ACC112 (cell line): ENCODE data around the gene CGB2.
"Not testable (repeated sequence)": the region's sequence is repeated elsewhere in the genome, so short reads cannot be mapped to it uniquely, and the experiment has no call there.

Experiments used
- H2AFZ ChIP-seq: fragments of 200-600 bp; sonication (generic); one replicate; pipeline ENCODE4 v1.6.0; 2017; ENCODE audit warnings: antibody characterized with exemption, low read length; ENCODE audit not compliant: unreplicated experiment
- H3K27ac ChIP-seq: fragments of 200-600 bp; sonication (generic); 2 replicates; pipeline ENCODE4 v1.5.1; 2014; ENCODE audit warnings: low read depth, mild to moderate bottlenecking, antibody characterized with exemption, low read length, moderate library complexity
- H3K27me3 ChIP-seq: fragments of 200-600 bp; sonication (generic); 2 replicates; pipeline ENCODE4 v1.6.1; 2014; ENCODE audit warnings: mild to moderate bottlenecking, antibody characterized with exemption, low read length, moderate library complexity, mixed read lengths; ENCODE audit not compliant: insufficient read depth
- H3K36me3 ChIP-seq: fragments of 200-600 bp; sonication (generic); 2 replicates; pipeline ENCODE4 v1.6.1; 2016; ENCODE audit warnings: mild to moderate bottlenecking, antibody characterized with exemption, low read length, moderate library complexity, mixed read lengths; ENCODE audit not compliant: insufficient read depth
- H3K4me1 ChIP-seq: fragments of 200-600 bp; sonication (generic); one replicate; pipeline ENCODE4 v1.6.1; 2016; ENCODE audit warnings: low read length, mixed read lengths; ENCODE audit not compliant: insufficient read depth, unreplicated experiment, control insufficient read depth
- H3K4me3 ChIP-seq: fragments of 200-600 bp; sonication (generic); 2 replicates; pipeline ENCODE4 v1.5.1; 2014; ENCODE audit warnings: mild to moderate bottlenecking, low read depth, low read length
- H3K79me2 ChIP-seq: fragments of 200-600 bp; sonication (generic); one replicate; pipeline ENCODE4 v1.6.0; 2016; ENCODE audit warnings: low read length; ENCODE audit not compliant: control insufficient read depth, unreplicated experiment, insufficient read depth

The CGB2 gene

GRCh38 chr19:49038111-49038510 is 6.4 kb downstream of the CGB2 start:
- H3K27me3 ChIP-seq, H3K27ac ChIP-seq, H3K36me3 ChIP-seq, H3K4me1 ChIP-seq, H3K4me3 ChIP-seq, H2AFZ ChIP-seq, H3K79me2 ChIP-seq: not testable (repeated sequence)

DNA sequence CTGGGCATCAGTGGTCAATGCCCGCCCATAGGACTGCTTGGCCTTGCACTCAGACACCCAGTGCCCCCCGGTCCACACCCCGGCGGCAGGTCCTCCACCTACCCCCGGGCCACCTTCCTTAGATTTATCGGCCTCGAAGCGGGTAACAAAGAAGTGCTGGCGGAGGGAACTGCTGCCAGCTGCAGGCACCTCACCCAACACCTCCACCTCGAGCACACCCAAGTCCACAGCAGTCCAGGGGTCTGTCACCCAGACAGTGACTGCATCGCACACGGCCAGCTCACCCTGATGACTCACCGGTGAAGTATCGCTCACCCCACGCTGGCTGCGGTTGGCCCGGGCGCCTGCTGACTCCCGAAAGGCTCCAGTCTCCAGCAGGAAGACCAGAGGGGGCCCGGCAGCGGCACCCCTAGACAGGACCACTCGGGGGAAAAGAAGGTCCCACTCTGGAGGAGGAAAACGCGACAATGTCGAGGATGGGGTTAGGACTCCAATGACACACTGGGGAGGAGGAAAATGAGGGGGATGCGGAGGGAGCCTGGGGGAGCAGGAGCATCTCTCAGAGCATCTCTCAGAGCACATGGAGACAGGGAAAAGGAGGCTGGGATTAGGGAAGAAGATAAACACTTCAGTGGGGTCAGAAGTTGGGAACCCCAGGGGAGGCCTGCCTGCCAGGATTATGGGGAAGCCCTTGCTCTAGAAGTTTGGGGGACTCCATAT is 7.0 kb downstream of the CGB2 start:
- H2AFZ ChIP-seq, H3K4me3 ChIP-seq, H3K4me1 ChIP-seq, H3K27me3 ChIP-seq, H3K36me3 ChIP-seq, H3K27ac ChIP-seq, H3K79me2 ChIP-seq: not testable (repeated sequence)

DNA sequence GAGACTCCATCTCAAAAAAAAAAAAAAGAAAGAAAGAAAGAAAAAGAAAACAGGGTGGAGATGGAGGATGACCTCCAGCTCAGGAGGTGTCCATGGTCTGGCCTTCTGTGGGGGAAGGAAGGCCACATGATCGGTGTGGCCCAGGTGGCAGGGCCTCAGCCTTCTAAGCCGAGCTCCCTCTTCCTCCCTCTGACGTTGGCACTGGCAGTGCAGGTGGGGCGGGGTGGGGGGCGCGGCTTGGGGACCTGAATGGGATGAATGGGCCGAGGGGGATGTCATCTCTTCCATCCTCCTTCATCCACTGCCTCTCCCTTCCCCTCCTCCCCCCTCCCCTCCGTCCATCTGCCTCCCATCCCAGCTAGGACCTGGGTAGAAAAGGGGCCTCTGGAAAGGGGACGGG is 8.0 kb downstream of the CGB2 start:
- H3K4me1 ChIP-seq, H3K36me3 ChIP-seq, H3K79me2 ChIP-seq, H3K4me3 ChIP-seq, H2AFZ ChIP-seq, H3K27me3 ChIP-seq, H3K27ac ChIP-seq: not testable (repeated sequence)

DNA sequence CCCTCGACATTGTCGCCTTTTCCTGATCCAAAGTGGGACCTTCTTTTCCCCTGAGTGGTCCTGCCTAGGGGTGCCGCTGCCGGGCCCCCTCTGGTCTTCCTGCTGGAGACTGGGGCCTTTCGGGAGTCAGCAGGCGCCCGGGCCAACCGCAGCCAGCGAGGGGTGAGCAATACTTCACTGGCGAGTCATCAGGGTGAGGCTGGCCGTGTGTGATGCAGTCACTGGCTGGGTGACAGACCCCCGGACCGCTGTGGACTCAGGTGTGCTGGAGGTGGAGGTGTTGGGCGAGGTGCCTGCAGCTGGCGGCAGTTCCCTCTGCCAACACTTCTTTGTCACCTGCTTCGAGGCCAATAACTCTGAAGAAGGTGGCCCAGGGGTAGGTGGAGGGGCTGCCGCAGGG is 10.5 kb downstream of the CGB2 start:
- no peaks in the 10 kb centered on the region for H3K79me2 ChIP-seq
- H3K36me3 ChIP-seq, result no peaks in the 10 kb centered on the region
- H3K27ac ChIP-seq, result no peak overlapping the region
- no peaks in the 10 kb centered on the region for H3K27me3 ChIP-seq
- no peaks in the 10 kb centered on the region for H3K4me1 ChIP-seq
- H2AFZ ChIP-seq, result no peak overlapping the region
- H3K4me3 ChIP-seq, result no peak overlapping the region

DNA sequence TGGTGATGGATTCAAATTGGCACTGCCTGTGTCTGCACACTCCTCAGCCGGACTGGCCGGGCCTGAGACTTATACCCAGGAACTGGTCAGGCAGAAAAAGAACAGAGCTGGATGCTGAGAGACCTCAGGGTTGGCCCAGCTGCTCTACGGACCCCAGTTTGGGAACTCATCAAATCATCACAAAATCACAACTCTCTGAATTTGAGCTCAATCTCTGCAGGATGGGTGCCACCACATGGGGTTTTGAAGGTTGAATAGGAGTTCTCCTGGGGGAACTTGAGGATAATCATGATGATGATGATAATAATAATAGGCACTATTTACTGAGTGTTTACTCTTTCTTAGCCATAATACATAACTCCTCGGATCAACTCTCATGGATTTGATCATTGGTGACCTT is 11.0 kb downstream of the CGB2 start:
- not testable (repeated sequence) for H2AFZ ChIP-seq, H3K27ac ChIP-seq, H3K4me1 ChIP-seq, H3K79me2 ChIP-seq, H3K36me3 ChIP-seq, H3K27me3 ChIP-seq, H3K4me3 ChIP-seq

- H2AFZ ChIP-seq, H3K27me3 ChIP-seq, H3K4me1 ChIP-seq, H3K36me3 ChIP-seq, H3K27ac ChIP-seq, H3K4me3 ChIP-seq, H3K79me2 ChIP-seq: not testable (repeated sequence)
Observed at GRCh38 chr19:49043548-49043947, 11.9 kb downstream of the CGB2 start, which contains the start of gene CGB5. CGB5 (plus strand) TSS chr19:49043848; CDS start chr19:49044210, 362 bp downstream.

GRCh38 chr19:49049011-49049410 is 17.3 kb downstream of the CGB2 start, which contains the start of gene CGB8:
CGB8 (minus strand) TSS chr19:49049111; CDS start chr19:49048739, 372 bp downstream.
- not testable (repeated sequence) for H2AFZ ChIP-seq, H3K79me2 ChIP-seq, H3K4me1 ChIP-seq, H3K36me3 ChIP-seq, H3K27ac ChIP-seq, H3K27me3 ChIP-seq, H3K4me3 ChIP-seq

DNA sequence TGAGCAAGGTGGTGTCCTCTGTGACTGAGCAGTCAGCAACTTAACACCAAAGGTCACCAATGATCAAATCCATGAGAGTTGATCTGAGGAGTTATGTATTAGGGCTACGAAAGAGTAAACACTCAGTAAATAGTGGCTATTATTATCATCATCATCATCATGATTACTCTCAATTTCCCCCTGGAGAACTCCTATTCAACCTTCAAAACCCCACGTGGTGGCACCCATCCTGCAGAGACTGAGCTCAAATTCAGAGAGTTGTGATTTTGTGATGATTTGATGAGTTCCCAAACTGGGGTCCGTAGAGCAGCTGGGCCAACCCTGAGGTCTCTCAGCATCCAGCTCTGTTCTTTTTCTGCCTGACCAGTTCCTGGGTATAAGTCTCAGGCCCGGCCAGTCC is 18.1 kb downstream of the CGB2 start:
- not testable (repeated sequence) for H2AFZ ChIP-seq, H3K4me1 ChIP-seq, H3K27me3 ChIP-seq, H3K4me3 ChIP-seq, H3K27ac ChIP-seq, H3K36me3 ChIP-seq, H3K79me2 ChIP-seq

GRCh38 chr19:49050376-49051033 is 18.8 kb downstream of the CGB2 start:
- H3K27me3 ChIP-seq, H3K79me2 ChIP-seq, H3K4me3 ChIP-seq, H3K4me1 ChIP-seq, H2AFZ ChIP-seq, H3K27ac ChIP-seq, H3K36me3 ChIP-seq: not testable (repeated sequence)

DNA sequence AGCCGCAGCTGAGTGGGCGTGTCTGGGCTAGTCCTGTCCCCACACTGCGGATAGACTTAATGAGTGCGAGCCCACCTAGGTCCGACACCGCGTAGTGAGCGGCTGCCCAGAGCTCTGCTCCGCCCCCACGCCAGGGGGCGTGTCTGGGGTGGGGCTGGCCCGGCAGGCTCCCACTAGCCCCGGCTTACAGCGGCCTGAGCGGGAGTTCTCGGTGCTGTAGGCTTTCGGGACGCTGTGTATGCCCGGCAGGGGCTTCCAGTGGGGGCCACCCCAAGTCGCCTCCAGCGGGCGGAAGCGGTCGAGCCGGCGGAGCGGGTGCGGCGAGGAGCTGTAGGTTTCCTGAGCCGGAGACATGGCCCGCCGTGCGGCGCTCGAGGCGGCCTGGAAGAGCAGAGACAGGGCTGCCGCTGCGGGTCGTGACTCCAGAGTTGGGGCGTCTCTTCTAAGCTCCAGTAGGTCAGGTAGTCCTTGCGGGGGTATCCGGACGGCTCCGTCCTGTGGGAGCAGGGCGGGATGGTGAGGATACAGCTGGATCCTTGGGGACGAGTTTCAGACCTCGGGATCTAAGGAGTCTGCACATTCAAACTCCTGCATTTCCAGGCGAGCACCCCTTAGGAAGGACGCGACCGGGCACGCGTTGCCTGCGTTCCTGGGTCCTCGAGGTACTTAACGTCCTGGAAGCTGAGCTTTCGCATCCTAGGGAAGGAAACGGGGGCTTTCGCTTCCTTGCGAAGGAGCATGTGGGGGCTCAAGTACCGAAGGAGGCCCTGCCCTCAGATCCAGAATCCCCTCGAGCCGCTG is 24.6 kb downstream of the CGB2 start:
- no peak overlapping the region for H3K27ac ChIP-seq
- H3K36me3 ChIP-seq, result no peaks in the 10 kb centered on the region
- H3K27me3 ChIP-seq, result no peaks in the 10 kb centered on the region
- H3K4me1 ChIP-seq, result no peaks in the 10 kb centered on the region
- peak overlapping the region; percentile 86 for H3K4me3 ChIP-seq
- peak overlapping the region; percentile 80 for H2AFZ ChIP-seq
- no peaks in the 10 kb centered on the region for H3K79me2 ChIP-seq
